Measurements from ENCODE around the gene PCBP3.

GRCh38 chr21:45872902-45873301 lies 229.4 kb downstream of the PCBP3 start:
- TF ChIP-seq CTCF (IDR thresholded peaks at IDR 0.05) (no peak), EZH2phosphoT487 (IDR thresholded peaks at IDR 0.05) (no peak), EZH2 (IDR thresholded peaks at IDR 0.05) (no peak)
